HepG2 (cell line): ENCODE data around the gene ZFP36. TPM values are rescaled to one million over a fixed set of nuclear protein-coding genes. Genes with fewer than 3 reads are reported as not detected.

Experiments
- HDAC2 ChIP-seq: sonication (generic); formaldehyde crosslinking; IDR thresholded peaks from 2 replicates; pipeline ENCODE4 v1.4.0; 2020; ENCODE audit warnings: missing genetic modification reagents
- HOXA9 ChIP-seq: sonication (generic); formaldehyde crosslinking; IDR thresholded peaks from 2 replicates; pipeline ENCODE4 v1.8.1; 2022; ENCODE audit warnings: missing genetic modification reagents, mild to moderate bottlenecking, moderate library complexity, borderline replicate concordance
- MED13 ChIP-seq: sonication (generic); formaldehyde crosslinking; IDR thresholded peaks from 2 replicates; pipeline ENCODE4 v1.5.0; 2020; ENCODE audit warnings: missing genetic modification reagents
- NCOR1 ChIP-seq: fragments of 200-600 bp; sonication (generic); IDR thresholded peaks from 2 replicates; pipeline ENCODE4 v1.7.0; 2017; ENCODE audit warnings: antibody characterized with exemption, low read length, borderline replicate concordance
- NONO ChIP-seq, 2 experiments: fragments of 450-650 bp in 1 of 2; sonication (generic) in 1 of 2; formaldehyde crosslinking in 1 of 2; IDR thresholded peaks in 1 of 2; conservative IDR thresholded peaks in 1 of 2; 2 replicates each; pipeline versions ENCODE4 v1.6.1 to v1.8.0; 2017 to 2022; ENCODE audit warnings: mild to moderate bottlenecking in 1 of 2, missing genetic modification reagents in 1 of 2, moderate library complexity in 1 of 2
- PAWR ChIP-seq: sonication (generic); formaldehyde crosslinking; IDR thresholded peaks from 2 replicates; pipeline ENCODE4 v1.4.0; 2020; ENCODE audit warnings: missing genetic modification reagents, mild to moderate bottlenecking, borderline replicate concordance
- SNAI1 ChIP-seq: sonication (generic); formaldehyde crosslinking; IDR thresholded peaks from 2 replicates; pipeline ENCODE4 v1.5.0; 2020; ENCODE audit warnings: mild to moderate bottlenecking, missing genetic modification reagents, borderline replicate concordance
- TBL1XR1 ChIP-seq: fragments of 150-350 bp; IDR thresholded peaks from 2 replicates; pipeline ENCODE4 v1.6.1; 2014; ENCODE audit warnings: borderline replicate concordance, low read length; ENCODE audit not compliant: partially characterized antibody
- ZNF263 ChIP-seq: sonication (generic); formaldehyde crosslinking; IDR thresholded peaks from 2 replicates; pipeline ENCODE4 v1.4.0; 2020; ENCODE audit warnings: missing genetic modification reagents
- ZNF333 ChIP-seq: sonication (generic); formaldehyde crosslinking; IDR thresholded peaks from 2 replicates; pipeline ENCODE4 v1.4.0; 2020; ENCODE audit warnings: mild to moderate bottlenecking, missing genetic modification reagents, borderline replicate concordance
- ZNF441 ChIP-seq: sonication (generic); formaldehyde crosslinking; IDR thresholded peaks from 2 replicates; pipeline ENCODE4 v1.7.0; 2021; ENCODE audit warnings: missing genetic modification reagents, borderline replicate concordance
- ZNF484 ChIP-seq: sonication (generic); formaldehyde crosslinking; IDR thresholded peaks from 2 replicates; pipeline ENCODE4 v1.5.1; 2020; ENCODE audit warnings: mild to moderate bottlenecking, low read depth, missing genetic modification reagents, borderline replicate concordance
- ZNF564 ChIP-seq: sonication (generic); formaldehyde crosslinking; IDR thresholded peaks from 2 replicates; pipeline ENCODE4 v1.8.1; 2023; ENCODE audit warnings: mild to moderate bottlenecking, missing genetic modification reagents
- polyA plus RNA-seq, 8 experiments: library from polyadenylated mRNA; depleted of rRNA in 3 of 8; stranded (reverse) in 7 of 8; unstranded in 1 of 8; fragments of >200 nt; fragmentation: Illumina TruSeq in 4 of 8; extraction: Trizol in 4 of 8; gene quantifications; 2 replicates each; pipeline versions ENCODE4 v1.2.1 to v1.2.3, GENCODE V29; 2011 to 2016; ENCODE audit warnings: low read depth in 4 of 8, missing spikeins in 1 of 8, mixed read lengths in 1 of 8; ENCODE audit not compliant: insufficient read depth in 1 of 8
- total RNA-seq, 5 experiments: library from RNA; depleted of rRNA; stranded (reverse); fragments of >200 nt; fragmentation: Illumina TruSeq; extraction: Trizol; gene quantifications; 2 replicates each; pipeline ENCODE4 v1.2.3, GENCODE V29; 2016; ENCODE audit warnings: low read depth in 1 of 5
- TF ChIP-seq, protein P1 (sequence below): sonication (generic); formaldehyde crosslinking; IDR thresholded peaks from 2 replicates; pipeline ENCODE4 v1.4.0; 2020; ENCODE audit warnings: missing genetic modification reagents
- TF ChIP-seq, protein P2 (sequence below): sonication (generic); formaldehyde crosslinking; IDR thresholded peaks from 2 replicates; pipeline ENCODE4 v1.4.0; 2020; ENCODE audit warnings: missing genetic modification reagents, mild to moderate bottlenecking, borderline replicate concordance
- TF ChIP-seq, protein P3 (sequence below), 2 experiments: sonication (generic) in 1 of 2; formaldehyde crosslinking in 1 of 2; IDR thresholded peaks; 2 replicates each; pipeline versions ENCODE4 v1.6.1 to v1.9.0; 2014 to 2022; ENCODE audit warnings: antibody characterized with exemption in 1 of 2, borderline replicate concordance in 1 of 2, inconsistent platforms in 1 of 2, low read depth in 1 of 2, missing genetic modification reagents in 1 of 2

Gene ZFP36
- total and polyA plus RNA-seq, 2 of the 13 experiments (the other 11 are each of a cell fraction or from before 2014, with no cell fraction given), result 1.4 to 1.7 TPM

DNA sequence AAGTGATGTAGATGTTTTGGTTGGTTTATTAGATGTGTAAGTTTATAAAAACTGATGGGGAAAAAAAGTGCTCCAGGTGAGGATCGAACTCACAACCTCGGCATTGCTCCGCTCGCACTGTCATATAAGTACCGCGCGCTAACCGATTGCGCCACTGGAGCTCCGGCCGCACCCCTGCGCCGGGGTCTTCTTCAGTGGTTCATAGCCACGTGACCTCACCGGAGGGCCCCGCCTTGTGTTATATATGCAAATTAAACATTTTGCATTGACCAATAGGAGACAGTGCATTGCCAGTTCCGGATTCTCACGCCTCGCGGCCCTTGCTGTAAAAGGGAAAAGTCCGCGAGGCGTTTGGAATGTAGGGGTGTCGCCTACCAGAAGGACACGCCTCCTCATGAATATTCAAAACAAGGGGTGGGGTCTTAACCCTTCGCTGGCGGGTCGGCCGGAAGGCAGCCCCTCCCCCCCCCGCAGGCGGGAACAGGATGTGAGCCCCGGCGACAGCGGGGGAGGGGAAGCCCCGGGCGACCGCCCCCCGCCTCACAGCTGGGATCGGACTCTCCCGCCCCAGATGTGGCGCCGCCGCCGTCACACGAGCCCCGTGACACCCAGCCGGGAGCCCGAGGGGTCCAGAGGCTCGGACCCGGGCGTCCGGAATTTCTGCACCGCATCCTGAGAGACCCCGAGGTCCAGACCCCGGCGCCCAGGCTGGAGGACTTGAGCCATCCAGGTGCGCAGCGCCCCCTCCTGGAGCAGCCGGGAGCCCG lies 5.6 kb downstream of the ZFP36 start, which contains the start of gene PLEKHG2 (continued):
- TF ChIP-seq NONO (IDR thresholded peaks at IDR 0.05) (no peak), NONO (CRISPR knock-in tag; conservative IDR thresholded peaks at IDR 0.05) (peak; percentile 81), ZNF564 (CRISPR knock-in tag) (no peak), ZNF333 (CRISPR knock-in tag) (no peak), ZNF263 (peak; percentile 18; the same call in 1 of the 2 replicates), HOXA9 (no peak), PAWR (no peak), ZNF441 (0 out of 2 replicates have a peak, but pooled peaks have one; percentile 12), TBL1XR1 (peak; percentile 26), HDAC2 (CRISPR knock-in tag) (peak; percentile 9; the same call in 1 of the 2 replicates), ZNF484 (CRISPR knock-in tag) (no peak), NCOR1 (peak; percentile 78; the same call in 1 of the 2 replicates), MED13 (CRISPR knock-in tag) (no peak), SNAI1 (0 out of 2 replicates have a peak, but pooled peaks have one; percentile 86)
- TF ChIP-seq, protein P1, sequence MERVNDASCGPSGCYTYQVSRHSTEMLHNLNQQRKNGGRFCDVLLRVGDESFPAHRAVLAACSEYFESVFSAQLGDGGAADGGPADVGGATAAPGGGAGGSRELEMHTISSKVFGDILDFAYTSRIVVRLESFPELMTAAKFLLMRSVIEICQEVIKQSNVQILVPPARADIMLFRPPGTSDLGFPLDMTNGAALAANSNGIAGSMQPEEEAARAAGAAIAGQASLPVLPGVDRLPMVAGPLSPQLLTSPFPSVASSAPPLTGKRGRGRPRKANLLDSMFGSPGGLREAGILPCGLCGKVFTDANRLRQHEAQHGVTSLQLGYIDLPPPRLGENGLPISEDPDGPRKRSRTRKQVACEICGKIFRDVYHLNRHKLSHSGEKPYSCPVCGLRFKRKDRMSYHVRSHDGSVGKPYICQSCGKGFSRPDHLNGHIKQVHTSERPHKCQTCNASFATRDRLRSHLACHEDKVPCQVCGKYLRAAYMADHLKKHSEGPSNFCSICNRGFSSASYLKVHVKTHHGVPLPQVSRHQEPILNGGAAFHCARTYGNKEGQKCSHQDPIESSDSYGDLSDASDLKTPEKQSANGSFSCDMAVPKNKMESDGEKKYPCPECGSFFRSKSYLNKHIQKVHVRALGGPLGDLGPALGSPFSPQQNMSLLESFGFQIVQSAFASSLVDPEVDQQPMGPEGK, result peak; percentile 93
- TF ChIP-seq, protein P2, sequence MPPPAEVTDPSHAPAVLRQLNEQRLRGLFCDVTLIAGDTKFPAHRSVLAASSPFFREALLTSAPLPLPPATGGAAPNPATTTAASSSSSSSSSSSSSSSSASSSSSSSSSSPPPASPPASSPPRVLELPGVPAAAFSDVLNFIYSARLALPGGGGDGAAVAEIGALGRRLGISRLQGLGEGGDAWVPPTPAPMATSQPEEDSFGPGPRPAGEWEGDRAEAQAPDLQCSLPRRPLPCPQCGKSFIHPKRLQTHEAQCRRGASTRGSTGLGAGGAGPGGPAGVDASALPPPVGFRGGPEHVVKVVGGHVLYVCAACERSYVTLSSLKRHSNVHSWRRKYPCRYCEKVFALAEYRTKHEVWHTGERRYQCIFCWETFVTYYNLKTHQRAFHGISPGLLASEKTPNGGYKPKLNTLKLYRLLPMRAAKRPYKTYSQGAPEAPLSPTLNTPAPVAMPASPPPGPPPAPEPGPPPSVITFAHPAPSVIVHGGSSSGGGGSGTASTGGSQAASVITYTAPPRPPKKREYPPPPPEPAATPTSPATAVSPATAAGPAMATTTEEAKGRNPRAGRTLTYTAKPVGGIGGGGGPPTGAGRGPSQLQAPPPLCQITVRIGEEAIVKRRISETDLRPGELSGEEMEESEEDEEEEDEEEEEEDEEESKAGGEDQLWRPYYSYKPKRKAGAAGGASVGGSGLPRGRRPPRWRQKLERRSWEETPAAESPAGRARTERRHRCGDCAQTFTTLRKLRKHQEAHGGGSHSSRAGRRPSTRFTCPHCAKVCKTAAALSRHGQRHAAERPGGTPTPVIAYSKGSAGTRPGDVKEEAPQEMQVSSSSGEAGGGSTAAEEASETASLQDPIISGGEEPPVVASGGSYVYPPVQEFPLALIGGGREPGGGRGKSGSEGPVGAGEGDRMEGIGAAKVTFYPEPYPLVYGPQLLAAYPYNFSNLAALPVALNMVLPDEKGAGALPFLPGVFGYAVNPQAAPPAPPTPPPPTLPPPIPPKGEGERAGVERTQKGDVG, result no peak; the same call in 1 of the 2 replicates
- TF ChIP-seq, protein P3, sequence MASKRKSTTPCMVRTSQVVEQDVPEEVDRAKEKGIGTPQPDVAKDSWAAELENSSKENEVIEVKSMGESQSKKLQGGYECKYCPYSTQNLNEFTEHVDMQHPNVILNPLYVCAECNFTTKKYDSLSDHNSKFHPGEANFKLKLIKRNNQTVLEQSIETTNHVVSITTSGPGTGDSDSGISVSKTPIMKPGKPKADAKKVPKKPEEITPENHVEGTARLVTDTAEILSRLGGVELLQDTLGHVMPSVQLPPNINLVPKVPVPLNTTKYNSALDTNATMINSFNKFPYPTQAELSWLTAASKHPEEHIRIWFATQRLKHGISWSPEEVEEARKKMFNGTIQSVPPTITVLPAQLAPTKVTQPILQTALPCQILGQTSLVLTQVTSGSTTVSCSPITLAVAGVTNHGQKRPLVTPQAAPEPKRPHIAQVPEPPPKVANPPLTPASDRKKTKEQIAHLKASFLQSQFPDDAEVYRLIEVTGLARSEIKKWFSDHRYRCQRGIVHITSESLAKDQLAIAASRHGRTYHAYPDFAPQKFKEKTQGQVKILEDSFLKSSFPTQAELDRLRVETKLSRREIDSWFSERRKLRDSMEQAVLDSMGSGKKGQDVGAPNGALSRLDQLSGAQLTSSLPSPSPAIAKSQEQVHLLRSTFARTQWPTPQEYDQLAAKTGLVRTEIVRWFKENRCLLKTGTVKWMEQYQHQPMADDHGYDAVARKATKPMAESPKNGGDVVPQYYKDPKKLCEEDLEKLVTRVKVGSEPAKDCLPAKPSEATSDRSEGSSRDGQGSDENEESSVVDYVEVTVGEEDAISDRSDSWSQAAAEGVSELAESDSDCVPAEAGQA (IDR thresholded peaks at IDR 0.05; ENCODE audit: low read depth), result no peak
- TF ChIP-seq, protein P3 (CRISPR knock-in tag; IDR thresholded peaks at IDR 0.05; ENCODE audit: borderline replicate concordance), result no peak
